ENCODE data around the gene SMKR1. TPM values are rescaled to one million over a fixed set of nuclear protein-coding genes. Genes with fewer than 3 reads are reported as not detected.

SMKR1 gene
- total RNA-seq, 1 experiment from 2014 or later: 1.4 TPM

DNA sequence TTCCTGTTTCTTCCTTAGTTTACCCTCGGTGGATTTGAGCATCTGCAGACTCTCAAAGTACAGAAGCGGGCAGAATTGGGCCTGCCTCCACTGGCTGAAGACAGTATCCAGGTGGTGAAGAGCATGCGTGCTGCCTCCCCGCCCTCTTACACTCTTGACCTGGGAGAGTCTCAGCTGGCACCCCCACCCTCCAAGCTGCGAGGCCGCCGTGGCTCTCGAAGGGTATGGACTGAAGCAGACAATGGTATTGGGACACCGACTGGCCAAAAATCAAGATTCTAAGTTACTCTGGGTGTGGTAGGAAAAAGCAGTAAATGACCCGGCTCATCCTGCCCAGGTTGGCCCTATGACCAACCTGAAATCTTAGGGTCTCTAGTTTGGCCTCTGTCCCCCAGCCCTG lies 45.9 kb upstream of the SMKR1 start:
- Histone ChIP-seq H3K4me1 (ENCODE audit: control insufficient read depth, insufficient read depth, low read length) (no peaks in the 10 kb centered on the region), H3K27me3 (ENCODE audit: control insufficient read depth, insufficient read depth, low read length) (no peaks in the 10 kb centered on the region), H3K4me3 (ENCODE audit: low read depth in 2 of 2, low read length in 2 of 2) (no peak overlapping the region), H3K36me3 (ENCODE audit: control insufficient read depth, insufficient read depth, low read length) (no peaks in the 10 kb centered on the region), H3K27ac (ENCODE audit: low read length) (no peak overlapping the region), H3K9me3 (ENCODE audit: control insufficient read depth, insufficient read depth, low read depth, low read length) (no peaks in the 10 kb centered on the region)
- in situ Hi-C loops (cut with HindIII; ENCODE audit: low pct_unique_long_range_greater_than_20kb, low sequenced_read_pairs) (no loop called here), intact Hi-C loops (cut with micrococcal nuclease; ENCODE audit: unreplicated experiment) (no loop called here)
- POLR2A ChIA-PET: no interaction called here
- TF ChIP-seq SIN3A (IDR thresholded peaks at IDR 0.05; ENCODE audit: borderline replicate concordance, insufficient read depth, low read depth, low read length) (no peak), TCF7L2 (IDR thresholded peaks at IDR 0.05; ENCODE audit: low read depth, low read length) (no peak), POLR2AphosphoS5 (IDR thresholded peaks at IDR 0.05; ENCODE audit: low read depth, low read length) (no peak)
- TF ChIP-seq, protein P1, sequence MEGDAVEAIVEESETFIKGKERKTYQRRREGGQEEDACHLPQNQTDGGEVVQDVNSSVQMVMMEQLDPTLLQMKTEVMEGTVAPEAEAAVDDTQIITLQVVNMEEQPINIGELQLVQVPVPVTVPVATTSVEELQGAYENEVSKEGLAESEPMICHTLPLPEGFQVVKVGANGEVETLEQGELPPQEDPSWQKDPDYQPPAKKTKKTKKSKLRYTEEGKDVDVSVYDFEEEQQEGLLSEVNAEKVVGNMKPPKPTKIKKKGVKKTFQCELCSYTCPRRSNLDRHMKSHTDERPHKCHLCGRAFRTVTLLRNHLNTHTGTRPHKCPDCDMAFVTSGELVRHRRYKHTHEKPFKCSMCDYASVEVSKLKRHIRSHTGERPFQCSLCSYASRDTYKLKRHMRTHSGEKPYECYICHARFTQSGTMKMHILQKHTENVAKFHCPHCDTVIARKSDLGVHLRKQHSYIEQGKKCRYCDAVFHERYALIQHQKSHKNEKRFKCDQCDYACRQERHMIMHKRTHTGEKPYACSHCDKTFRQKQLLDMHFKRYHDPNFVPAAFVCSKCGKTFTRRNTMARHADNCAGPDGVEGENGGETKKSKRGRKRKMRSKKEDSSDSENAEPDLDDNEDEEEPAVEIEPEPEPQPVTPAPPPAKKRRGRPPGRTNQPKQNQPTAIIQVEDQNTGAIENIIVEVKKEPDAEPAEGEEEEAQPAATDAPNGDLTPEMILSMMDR (IDR thresholded peaks at IDR 0.05): no peak
- TF ChIP-seq, protein P2, sequence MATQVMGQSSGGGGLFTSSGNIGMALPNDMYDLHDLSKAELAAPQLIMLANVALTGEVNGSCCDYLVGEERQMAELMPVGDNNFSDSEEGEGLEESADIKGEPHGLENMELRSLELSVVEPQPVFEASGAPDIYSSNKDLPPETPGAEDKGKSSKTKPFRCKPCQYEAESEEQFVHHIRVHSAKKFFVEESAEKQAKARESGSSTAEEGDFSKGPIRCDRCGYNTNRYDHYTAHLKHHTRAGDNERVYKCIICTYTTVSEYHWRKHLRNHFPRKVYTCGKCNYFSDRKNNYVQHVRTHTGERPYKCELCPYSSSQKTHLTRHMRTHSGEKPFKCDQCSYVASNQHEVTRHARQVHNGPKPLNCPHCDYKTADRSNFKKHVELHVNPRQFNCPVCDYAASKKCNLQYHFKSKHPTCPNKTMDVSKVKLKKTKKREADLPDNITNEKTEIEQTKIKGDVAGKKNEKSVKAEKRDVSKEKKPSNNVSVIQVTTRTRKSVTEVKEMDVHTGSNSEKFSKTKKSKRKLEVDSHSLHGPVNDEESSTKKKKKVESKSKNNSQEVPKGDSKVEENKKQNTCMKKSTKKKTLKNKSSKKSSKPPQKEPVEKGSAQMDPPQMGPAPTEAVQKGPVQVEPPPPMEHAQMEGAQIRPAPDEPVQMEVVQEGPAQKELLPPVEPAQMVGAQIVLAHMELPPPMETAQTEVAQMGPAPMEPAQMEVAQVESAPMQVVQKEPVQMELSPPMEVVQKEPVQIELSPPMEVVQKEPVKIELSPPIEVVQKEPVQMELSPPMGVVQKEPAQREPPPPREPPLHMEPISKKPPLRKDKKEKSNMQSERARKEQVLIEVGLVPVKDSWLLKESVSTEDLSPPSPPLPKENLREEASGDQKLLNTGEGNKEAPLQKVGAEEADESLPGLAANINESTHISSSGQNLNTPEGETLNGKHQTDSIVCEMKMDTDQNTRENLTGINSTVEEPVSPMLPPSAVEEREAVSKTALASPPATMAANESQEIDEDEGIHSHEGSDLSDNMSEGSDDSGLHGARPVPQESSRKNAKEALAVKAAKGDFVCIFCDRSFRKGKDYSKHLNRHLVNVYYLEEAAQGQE (IDR thresholded peaks at IDR 0.05; ENCODE audit: insufficient read depth in 1 of 2, low read depth in 2 of 2, low read length in 1 of 2): no peak
- CTCF ChIA-PET: no interaction called here
- DNase-seq (ENCODE audit: low read depth, low spot score) (no peak), ATAC-seq (no peak)
- no TSS peak for BruUV-seq (replicated peaks)

DNA sequence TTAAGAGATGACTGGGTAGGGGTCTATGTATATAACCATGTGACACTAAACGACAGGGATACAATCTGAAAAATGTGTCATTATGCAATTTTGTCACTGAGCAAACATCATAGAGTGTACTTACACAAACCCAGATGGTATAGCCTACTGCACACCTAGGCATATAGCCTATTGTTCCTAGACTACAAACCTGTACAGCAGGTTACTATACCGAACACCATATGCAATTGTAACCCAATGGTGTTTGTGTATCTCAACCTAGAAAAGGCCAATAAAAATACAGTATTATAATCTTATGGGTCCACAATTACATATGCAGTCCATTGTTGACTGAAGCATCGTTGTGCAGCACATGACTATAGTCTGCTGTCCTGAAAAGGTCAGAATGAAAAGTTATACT lies 45.2 kb upstream of the SMKR1 start:
- intact Hi-C loops (cut with micrococcal nuclease; ENCODE audit: unreplicated experiment): no loop called here
- POLR2A ChIA-PET: no interaction called here
- BruUV-seq (replicated peaks): no TSS peak

More for the DNA sequence above, 45.2 kb upstream of the SMKR1 start:
- no peaks in the 10 kb centered on the region for H3K4me1 ChIP-seq (ENCODE audit: control insufficient read depth, insufficient read depth, low read length)
- H3K36me3 ChIP-seq (ENCODE audit: control insufficient read depth, insufficient read depth, low read length): no peaks in the 10 kb centered on the region
- H3K27ac ChIP-seq (ENCODE audit: low read length): no peak overlapping the region
- H3K27me3 ChIP-seq (ENCODE audit: control insufficient read depth, insufficient read depth, low read length): no peaks in the 10 kb centered on the region
- ATAC-seq (no peak), DNase-seq (ENCODE audit: low read depth, low spot score) (no peak)
- no peaks in the 10 kb centered on the region for H3K9me3 ChIP-seq (ENCODE audit: control insufficient read depth, insufficient read depth, low read depth, low read length)
- TF ChIP-seq, protein P1 (IDR thresholded peaks at IDR 0.05): no peak
- TF ChIP-seq, protein P2 (IDR thresholded peaks at IDR 0.05; ENCODE audit: insufficient read depth in 1 of 2, low read depth in 2 of 2, low read length in 1 of 2): no peak
- TF ChIP-seq SIN3A (IDR thresholded peaks at IDR 0.05; ENCODE audit: borderline replicate concordance, insufficient read depth, low read depth, low read length) (no peak), TCF7L2 (IDR thresholded peaks at IDR 0.05; ENCODE audit: low read depth, low read length) (no peak), POLR2AphosphoS5 (IDR thresholded peaks at IDR 0.05; ENCODE audit: low read depth, low read length) (no peak)
- no peak overlapping the region for H3K4me3 ChIP-seq (ENCODE audit: low read depth in 2 of 2, low read length in 2 of 2)
- in situ Hi-C loops (cut with HindIII; ENCODE audit: low pct_unique_long_range_greater_than_20kb, low sequenced_read_pairs): no loop called here
- CTCF ChIA-PET: no interaction called here

Measured in Panc1 (cell line).